Non-pigmented ciliary epithelial cell (primary cell): ENCODE data around the gene CAPG.
A peak's percentile ranks its signal among the peaks of the same experiment; 100 is the strongest.

Experiments used
- DNase-seq: peaks from one replicate; pipeline ENCODE4 v3.0.0-alpha.2; 2010; ENCODE audit warnings: low read depth

Gene CAPG

GRCh38 chr2:85356186-85356585 lies 54.0 kb downstream of the CAPG start:
- DNase-seq = no peak

- DNase-seq = no peak
Observed at GRCh38 chr2:85355521-85355920, 54.6 kb downstream of the CAPG start.

- no peak for DNase-seq
Observed at GRCh38 chr2:85355073-85355410, 55.1 kb downstream of the CAPG start.

- peak; percentile 98 for DNase-seq
Observed at GRCh38 chr2:85354286-85355072, 55.7 kb downstream of the CAPG start, which contains the start of the genes ELMOD3 and RETSAT. Gene ELMOD3, plus strand, starts transcription at chr2:85354769. Its CDS starts 2,430 bp downstream, at chr2:85357199. Gene RETSAT, minus strand, starts transcription at chr2:85354528. Its CDS starts 21 bp downstream, at chr2:85354507.

GRCh38 chr2:85353876-85354285 lies 56.3 kb downstream of the CAPG start:
- no peak for DNase-seq

- no peak for DNase-seq
Observed at GRCh38 chr2:85347599-85347998, 62.6 kb downstream of the CAPG start.
